ENCODE measurements around the gene CSTF2. TPM values are rescaled to one million over a fixed set of nuclear protein-coding genes. Genes with fewer than 3 reads are reported as not detected.
A peak's percentile ranks its signal among the peaks of the same experiment; 100 is the strongest.
"Not testable (repeated sequence)": the region's sequence is repeated elsewhere in the genome, so short reads cannot be mapped to it uniquely, and the experiment has no call there.

Gene CSTF2
- total RNA-seq, 1 experiment from 2014 or later = 30.3 TPM

GRCh38 chrX:100819837-100820666 lies at the start of gene CSTF2 (continued):
- TF ChIP-seq PRDM15 (CRISPR knock-in tag; IDR thresholded peaks at IDR 0.05) = no peak
- TF ChIP-seq JUN (CRISPR knock-in tag; IDR thresholded peaks at IDR 0.05) = no peak
- TF ChIP-seq ZSCAN18 (CRISPR knock-in tag; IDR thresholded peaks at IDR 0.05) = no peak
- no peak for TF ChIP-seq ARID4B (CRISPR knock-in tag; IDR thresholded peaks at IDR 0.05; ENCODE audit: borderline replicate concordance)
- no peak for TF ChIP-seq PRRX2 (CRISPR knock-in tag; IDR thresholded peaks at IDR 0.05)
- 0 out of 2 replicates have a peak, but pooled peaks have one; percentile 40 for TF ChIP-seq ETV6 (CRISPR knock-in tag; IDR thresholded peaks at IDR 0.05)
- TF ChIP-seq SP1 (CRISPR knock-in tag; conservative IDR thresholded peaks at IDR 0.05) = no peak
- no peak for TF ChIP-seq OVOL2 (CRISPR knock-in tag; IDR thresholded peaks at IDR 0.05; ENCODE audit: borderline replicate concordance)
- TF ChIP-seq ZNF121 (CRISPR knock-in tag; IDR thresholded peaks at IDR 0.05) = no peak; the same call in 1 of the 2 replicates
- TF ChIP-seq ZBTB43 (CRISPR knock-in tag; IDR thresholded peaks at IDR 0.05) = no peak
- TF ChIP-seq GABPB1 (CRISPR knock-in tag; IDR thresholded peaks at IDR 0.05) = no peak; the same call in 1 of the 2 replicates
- no peak for TF ChIP-seq MXD4 (CRISPR knock-in tag; IDR thresholded peaks at IDR 0.05; ENCODE audit: borderline replicate concordance)
- no peak for TF ChIP-seq EMX1 (CRISPR knock-in tag; IDR thresholded peaks at IDR 0.05)

- CTCF ChIA-PET = interaction anchor here (1.7 kb wide), 1 partner anchor 28 kb away, joined by 4 read pairs; no protein-coding TSS in a partner anchor
- ATAC-seq; H3K9me3 Mint-ChIP-seq; POLR2A ChIA-PET; H3K27ac Mint-ChIP-seq; DNase-seq (ENCODE audit: low spot score); H3K4me3 Mint-ChIP-seq; H3K4me1 Mint-ChIP-seq; H3K27me3 Mint-ChIP-seq (ENCODE audit: low read depth); H3K36me3 Mint-ChIP-seq: not testable (repeated sequence)
Observed at GRCh38 chrX:100796371-100796770, 23.8 kb upstream of the CSTF2 start.

All from WTC11 (cell line).